Subcutaneous abdominal adipose tissue (tissue), 5 donors: ENCODE data around the gene CRAMP1.

Source experiments
- H3K27ac ChIP-seq: one replicate; pipeline ENCODE4 v1.7.0; 2013; ENCODE audit warnings: low read depth, mild to moderate bottlenecking, inconsistent platforms, low read length, moderate library complexity
- H3K27me3 ChIP-seq, 5 donors: one replicate each; pipeline ENCODE4 v1.7.0; 2013; ENCODE audit warnings: low read length in 5 of 5, inconsistent platforms in 1 of 5; ENCODE audit not compliant: control insufficient read depth in 5 of 5, insufficient read depth in 4 of 5
- H3K36me3 ChIP-seq, 5 donors: one replicate each; pipeline ENCODE4 v1.7.0; 2013; ENCODE audit warnings: low read length in 5 of 5; ENCODE audit not compliant: control insufficient read depth in 5 of 5, insufficient read depth in 5 of 5
- H3K4me1 ChIP-seq, 5 donors: one replicate each; pipeline ENCODE4 v1.7.0; 2013; ENCODE audit warnings: low read length in 5 of 5, mild to moderate bottlenecking in 3 of 5, moderate library complexity in 1 of 5; ENCODE audit not compliant: control insufficient read depth in 5 of 5, insufficient read depth in 5 of 5
- H3K4me3 ChIP-seq, 5 donors: one replicate each; pipeline ENCODE4 v1.7.0; 2013; ENCODE audit warnings: low read length in 5 of 5, low read depth in 1 of 5
- H3K9ac ChIP-seq, 5 donors: one replicate each; pipeline ENCODE4 v1.7.0; 2013; ENCODE audit warnings: low read length in 5 of 5, mild to moderate bottlenecking in 4 of 5, moderate library complexity in 3 of 5
- H3K9me3 ChIP-seq, 5 donors: one replicate each; pipeline ENCODE4 v1.7.0; 2013; ENCODE audit warnings: low read length in 5 of 5; ENCODE audit not compliant: control insufficient read depth in 5 of 5
- donor health status: healthy.
- donor health status: healthy.
- donor health status: healthy.
- donor health status: healthy.
- donor health status: healthy.

Gene CRAMP1

DNA sequence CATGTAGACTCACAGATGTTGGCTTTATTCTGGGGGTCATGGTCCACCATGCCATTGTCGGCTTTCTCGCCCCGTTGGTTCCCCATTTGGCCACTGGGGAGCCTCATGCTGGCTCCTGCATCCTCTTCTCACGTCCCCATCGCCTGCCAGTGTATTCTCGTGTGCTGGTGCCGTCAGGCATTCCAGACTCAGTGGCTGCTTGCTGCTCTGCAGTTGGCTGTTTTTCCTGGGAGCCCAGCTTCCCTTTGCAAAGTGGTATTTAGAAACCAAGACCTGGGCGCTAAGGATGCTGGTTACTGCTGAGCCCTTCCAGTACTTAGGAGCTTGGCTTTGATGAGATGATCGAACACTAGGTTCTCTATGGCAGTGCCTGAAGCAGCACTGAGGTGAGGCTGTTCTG, 19.1 kb downstream of the CRAMP1 start:
- no peak overlapping the region for H3K27ac ChIP-seq
- H3K4me1 ChIP-seq, result no peaks in the 10 kb centered on the region
- peaks cover 0 to 94% (median 69%) of the 10 kb centered on the region in 5 donors for H3K36me3 ChIP-seq
- no peaks in the 10 kb centered on the region for H3K27me3 ChIP-seq
- no peak overlapping the region for H3K9ac ChIP-seq
- no peak overlapping the region for H3K4me3 ChIP-seq
- H3K9me3 ChIP-seq, result no peaks in the 10 kb centered on the region

DNA sequence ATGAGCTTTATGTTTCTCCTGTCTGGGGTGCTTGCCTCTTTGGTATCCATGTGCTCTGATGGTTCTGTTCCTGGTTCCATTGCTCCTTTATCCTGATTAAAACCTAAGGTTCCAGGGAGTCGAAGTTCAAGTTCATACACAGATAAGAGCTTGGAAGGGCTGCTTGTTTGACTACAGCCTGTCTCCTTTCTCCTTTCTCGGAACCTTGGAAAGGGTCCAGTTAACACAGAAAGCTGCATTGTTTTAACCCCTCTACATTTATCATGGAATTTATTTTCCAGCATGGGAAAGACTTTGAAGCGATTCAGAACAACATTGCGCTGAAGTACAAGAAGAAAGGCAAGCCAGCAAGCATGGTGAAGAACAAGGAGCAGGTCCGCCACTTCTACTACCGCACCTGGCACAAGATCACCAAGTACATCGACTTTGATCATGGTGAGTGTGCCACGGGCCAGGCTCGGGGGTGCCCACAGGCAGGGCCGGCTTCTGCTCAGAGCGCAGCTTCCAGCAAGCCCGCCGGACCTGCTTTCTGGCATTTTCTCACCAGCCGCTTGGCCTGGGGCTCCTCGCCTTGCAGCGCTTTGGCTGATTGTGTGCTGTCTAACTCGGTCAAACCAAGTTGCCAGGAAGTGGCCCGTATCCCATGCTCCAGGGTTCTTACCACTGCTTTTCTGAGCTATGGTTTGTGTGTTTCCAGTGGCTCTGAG, 19.9 kb downstream of the CRAMP1 start:
- no peaks in the 10 kb centered on the region for H3K4me1 ChIP-seq
- H3K9ac ChIP-seq, result no peak overlapping the region
- no peaks in the 10 kb centered on the region for H3K9me3 ChIP-seq
- peaks cover 0 to 94% (median 67%) of the 10 kb centered on the region in 5 donors for H3K36me3 ChIP-seq
- H3K27ac ChIP-seq, result no peak overlapping the region
- no peaks in the 10 kb centered on the region for H3K27me3 ChIP-seq
- H3K4me3 ChIP-seq, result no peak overlapping the region

DNA sequence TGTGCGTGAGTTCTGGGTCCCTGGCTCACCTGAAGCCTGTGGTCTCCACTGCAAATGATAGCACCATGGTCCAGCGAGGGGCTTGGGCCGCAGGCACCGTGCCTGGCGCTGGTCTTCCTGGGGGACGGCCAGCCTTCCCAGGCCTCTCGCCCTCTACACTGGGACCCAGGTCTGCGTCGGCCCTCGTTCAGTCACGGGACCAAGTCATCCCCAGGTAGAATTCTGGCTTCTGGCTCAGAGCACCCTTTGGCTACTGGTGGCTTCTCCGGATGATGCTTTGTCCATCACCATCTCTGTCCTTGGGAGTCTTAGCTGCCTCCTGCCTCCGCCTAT, 20.4 kb downstream of the CRAMP1 start:
- Histone ChIP-seq H3K4me3 (no peak overlapping the region), H3K36me3 (peaks cover 0 to 94% (median 67%) of the 10 kb centered on the region in 5 donors), H3K9ac (no peak overlapping the region)

DNA sequence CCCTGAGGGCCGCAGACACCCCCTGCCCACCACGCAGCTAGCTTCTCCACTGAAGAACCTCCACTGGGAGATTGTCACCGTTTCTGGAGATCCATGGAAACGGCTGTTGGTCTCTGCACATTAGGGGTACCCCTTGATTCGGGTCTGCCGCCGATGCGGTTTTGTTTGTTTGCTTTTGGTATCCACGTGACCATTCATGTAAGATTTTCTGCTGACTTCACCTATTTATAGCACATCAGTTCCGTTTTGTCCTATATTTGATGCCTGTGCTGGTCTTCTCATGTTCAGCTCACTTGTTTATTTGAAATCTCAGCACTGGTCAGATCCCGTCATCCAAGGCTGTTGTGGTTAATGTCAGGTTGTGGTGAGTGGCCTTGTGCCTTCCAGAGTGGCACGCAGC, 21.1 kb downstream of the CRAMP1 start:
- H3K4me1 ChIP-seq, result no peaks in the 10 kb centered on the region
- no peaks in the 10 kb centered on the region for H3K9me3 ChIP-seq
- H3K9ac ChIP-seq, result no peak overlapping the region
- H3K36me3 ChIP-seq, result peaks cover 0 to 96% (median 73%) of the 10 kb centered on the region in 5 donors
- H3K27me3 ChIP-seq, result no peaks in the 10 kb centered on the region
- no peak overlapping the region for H3K4me3 ChIP-seq
- H3K27ac ChIP-seq, result no peak overlapping the region

More for the DNA sequence above, 20.4 kb downstream of the CRAMP1 start:
- H3K27me3 ChIP-seq, result no peaks in the 10 kb centered on the region
- no peaks in the 10 kb centered on the region for H3K9me3 ChIP-seq
- no peak overlapping the region for H3K27ac ChIP-seq
- H3K4me1 ChIP-seq, result no peaks in the 10 kb centered on the region

DNA sequence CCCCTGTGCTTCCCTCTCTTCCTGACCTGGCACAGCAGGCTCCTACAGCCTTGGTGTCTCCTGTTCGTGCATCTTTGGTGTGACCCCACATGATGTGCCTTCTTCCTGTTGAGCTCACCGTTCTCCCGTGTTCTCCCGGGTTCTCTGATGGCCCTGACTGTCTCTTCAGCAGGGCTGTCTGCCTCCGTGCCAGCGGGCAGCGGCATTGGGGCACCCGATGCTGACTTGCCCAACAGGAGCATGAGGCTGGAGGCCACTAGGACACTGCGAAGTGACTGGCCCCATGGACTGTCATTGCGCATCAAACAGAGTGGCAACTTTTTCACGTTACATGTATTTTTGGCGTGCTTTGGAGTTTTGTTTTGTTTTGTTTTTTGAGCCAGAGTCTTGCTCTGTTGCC, 22.4 kb downstream of the CRAMP1 start:
- Histone ChIP-seq H3K4me1 (no peaks in the 10 kb centered on the region), H3K9ac (no peak overlapping the region), H3K36me3 (peaks cover 3 to 96% (median 82%) of the 10 kb centered on the region in 5 donors), H3K27ac (no peak overlapping the region), H3K9me3 (no peaks in the 10 kb centered on the region), H3K4me3 (no peak overlapping the region), H3K27me3 (no peaks in the 10 kb centered on the region)

DNA sequence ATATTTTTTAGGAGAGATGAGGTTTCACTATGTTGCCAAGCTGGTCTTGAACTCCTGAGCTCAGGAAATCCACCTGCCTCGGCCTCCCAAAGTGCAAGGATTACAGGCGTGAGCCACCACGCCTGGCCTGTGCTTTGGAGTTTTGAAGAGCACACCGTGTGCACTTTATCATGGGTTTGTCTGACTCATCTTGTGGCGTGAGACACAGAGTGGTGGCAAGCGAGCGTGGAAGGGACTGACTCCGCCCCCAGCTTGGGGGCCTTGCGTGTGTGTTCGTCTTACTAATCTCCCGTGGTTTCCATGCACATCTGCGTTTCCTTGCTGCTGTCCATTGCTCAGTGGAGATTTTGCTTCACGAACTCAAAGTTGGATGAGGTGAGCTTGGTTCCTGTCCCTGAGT, 22.9 kb downstream of the CRAMP1 start:
- peaks cover 5 to 97% (median 82%) of the 10 kb centered on the region in 5 donors for H3K36me3 ChIP-seq
- H3K27me3 ChIP-seq, result no peaks in the 10 kb centered on the region

DNA sequence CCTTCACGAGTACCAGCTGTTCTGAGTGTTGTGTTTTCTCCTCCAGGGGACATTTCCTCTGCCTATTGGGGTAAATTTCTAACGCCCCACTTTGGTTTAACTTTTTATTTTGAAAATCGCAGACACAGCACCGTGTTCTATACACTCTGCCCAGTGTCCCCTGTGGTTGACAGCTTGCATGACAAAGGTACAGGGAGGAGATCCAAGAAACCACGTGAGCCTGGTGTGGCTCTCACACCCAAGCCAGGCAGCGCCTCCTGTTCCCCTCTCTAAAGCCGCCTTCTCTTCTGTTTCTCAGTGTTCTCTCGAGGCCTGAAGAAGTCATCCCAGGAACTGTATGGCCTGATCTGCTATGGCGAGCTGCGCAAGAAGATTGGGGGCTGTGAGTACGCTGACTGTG, 25.4 kb downstream of the CRAMP1 start:
- Histone ChIP-seq H3K4me1 (peaks cover 0 to 25% (median 10%) of the 10 kb centered on the region in 5 donors), H3K36me3 (peaks cover 5 to 97% (median 84%) of the 10 kb centered on the region in 5 donors), H3K9me3 (no peaks in the 10 kb centered on the region), H3K27ac (no peak overlapping the region), H3K9ac (no peak overlapping the region), H3K27me3 (no peaks in the 10 kb centered on the region), H3K4me3 (no peak overlapping the region)

More for the DNA sequence above, 22.9 kb downstream of the CRAMP1 start:
- Histone ChIP-seq H3K9ac (no peak overlapping the region), H3K9me3 (no peaks in the 10 kb centered on the region), H3K27ac (no peak overlapping the region), H3K4me3 (no peak overlapping the region), H3K4me1 (peaks cover 0 to 4% (median 0%) of the 10 kb centered on the region in 5 donors)

DNA sequence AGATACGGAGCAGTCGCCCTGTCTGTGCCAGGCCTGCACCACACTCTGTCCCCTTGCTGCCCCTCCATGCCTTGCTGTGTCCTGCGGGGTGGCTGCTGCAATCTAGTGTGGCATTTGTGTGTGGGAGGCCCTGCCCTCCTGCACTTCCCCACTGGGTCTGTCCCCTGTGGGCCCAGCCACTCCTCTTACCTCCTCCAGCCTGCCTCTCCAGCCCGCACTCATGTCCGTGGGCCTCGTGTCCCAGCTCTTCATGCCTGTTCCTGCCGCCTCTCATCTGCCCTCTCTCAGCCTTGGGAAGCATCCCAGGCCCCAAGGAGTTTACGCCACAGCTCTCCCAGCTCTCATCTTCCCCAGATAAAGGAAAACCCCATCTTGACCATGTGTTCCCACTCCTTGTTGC, 26.6 kb downstream of the CRAMP1 start:
- H3K27me3 ChIP-seq, result no peaks in the 10 kb centered on the region
- no peak overlapping the region for H3K4me3 ChIP-seq
- H3K9ac ChIP-seq, result no peak overlapping the region
- H3K9me3 ChIP-seq, result no peaks in the 10 kb centered on the region
- H3K4me1 ChIP-seq, result peaks cover 0 to 26% (median 13%) of the 10 kb centered on the region in 5 donors
- H3K36me3 ChIP-seq, result peaks cover 5 to 97% (median 81%) of the 10 kb centered on the region in 5 donors
- no peak overlapping the region for H3K27ac ChIP-seq

DNA sequence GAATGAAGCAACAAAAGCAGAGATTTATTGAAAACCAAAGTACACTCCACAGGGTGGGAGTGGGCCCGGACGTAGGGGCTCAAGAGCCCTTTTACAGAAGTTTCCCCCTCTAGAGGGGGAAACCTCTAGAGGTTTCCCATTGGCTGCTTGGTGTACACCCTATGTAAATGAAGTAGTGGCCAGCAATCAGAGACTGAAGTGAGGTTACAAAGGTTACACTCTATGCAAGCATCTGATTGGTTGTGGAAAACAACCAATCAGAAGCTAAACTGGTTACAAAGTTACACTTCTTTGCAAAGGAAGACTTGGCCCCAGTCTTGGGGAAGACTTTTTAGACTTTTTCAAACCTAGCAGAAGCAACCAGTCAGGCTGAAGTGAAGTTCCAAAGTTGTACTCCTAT, 27.1 kb downstream of the CRAMP1 start:
- no peak overlapping the region for H3K4me3 ChIP-seq
- no peaks in the 10 kb centered on the region for H3K9me3 ChIP-seq
- no peaks in the 10 kb centered on the region for H3K27me3 ChIP-seq
- peaks cover 0 to 26% (median 13%) of the 10 kb centered on the region in 5 donors for H3K4me1 ChIP-seq
- peaks cover 5 to 97% (median 81%) of the 10 kb centered on the region in 5 donors for H3K36me3 ChIP-seq
- H3K9ac ChIP-seq, result no peak overlapping the region
- H3K27ac ChIP-seq, result no peak overlapping the region

DNA sequence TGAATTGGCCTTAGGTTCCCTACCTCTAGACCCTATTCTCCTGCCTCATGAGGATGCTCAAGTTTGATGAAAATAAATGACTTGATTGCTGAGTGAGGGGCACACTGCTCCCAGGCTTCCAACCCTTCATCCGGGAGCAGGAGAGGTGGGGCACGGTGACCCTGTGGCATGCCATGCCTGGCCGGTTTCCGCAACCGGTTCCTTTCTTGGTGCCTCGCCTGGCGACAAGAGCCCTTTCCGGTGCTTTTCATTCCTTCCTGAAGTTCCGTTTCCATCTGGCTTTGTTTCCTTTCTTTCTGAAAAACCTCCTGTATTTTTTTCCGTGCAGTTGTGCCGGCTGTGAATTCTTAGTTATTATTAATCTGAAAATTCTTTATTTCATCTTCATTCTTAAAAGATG, 27.7 kb downstream of the CRAMP1 start:
- Histone ChIP-seq H3K27me3 (no peaks in the 10 kb centered on the region), H3K36me3 (peaks cover 5 to 95% (median 80%) of the 10 kb centered on the region in 5 donors)

More for the DNA sequence above, 27.7 kb downstream of the CRAMP1 start:
- H3K4me3 ChIP-seq, result no peak overlapping the region
- peaks cover 0 to 26% (median 13%) of the 10 kb centered on the region in 5 donors for H3K4me1 ChIP-seq
- no peaks in the 10 kb centered on the region for H3K9me3 ChIP-seq
- no peak overlapping the region for H3K27ac ChIP-seq
- H3K9ac ChIP-seq, result no peak overlapping the region
